A673 (cell line): ENCODE data around the gene KIRREL3. TPM values are rescaled to one million over a fixed set of nuclear protein-coding genes. Genes with fewer than 3 reads are reported as not detected.

Experiments
- BruUV-seq: library from RNA; stranded (reverse); fragments of 400-500 nt; replicated peaks from 2 replicates; lab custom pipeline; 2021; lab: Mats Ljungman, UMichigan
- CTCF ChIA-PET: fragments of 300-600 bp; sonication (Branson Sonifier 250); formaldehyde crosslinking; loops from one replicate; lab custom pipeline; 2022; ENCODE audit warnings: antibody characterized with exemption; lab: Charles Lee
- POLR2A ChIA-PET: fragments of 300-600 bp; sonication (Branson Sonifier 250); formaldehyde crosslinking; loops from one replicate; lab custom pipeline; 2022; ENCODE audit warnings: antibody characterized with exemption; ENCODE audit not compliant: low non-redundant PET; lab: Charles Lee
- DNase-seq: peaks from one replicate; pipeline ENCODE4 v3.0.0-alpha.2; 2015; ENCODE audit warnings: low spot score
- H3K27ac ChIP-seq: fragments of 200-600 bp; sonication (generic); 2 replicates; pipeline ENCODE4 v1.5.1; 2016; ENCODE audit warnings: mixed run types, low read depth, mild to moderate bottlenecking, mixed read lengths, antibody characterized with exemption, low read length; ENCODE audit not compliant: poor library complexity, severe bottlenecking
- H3K27me3 ChIP-seq: fragments of 200-600 bp; sonication (generic); replicated peaks from 2 replicates; pipeline ENCODE4 v1.6.1; 2017; ENCODE audit warnings: mixed run types, low read depth, mild to moderate bottlenecking, mixed read lengths, antibody characterized with exemption, low read length; ENCODE audit not compliant: insufficient read depth, poor library complexity
- H3K36me3 ChIP-seq: fragments of 200-600 bp; sonication (generic); 2 replicates; pipeline ENCODE4 v1.6.1; 2016; ENCODE audit warnings: mixed run types, mild to moderate bottlenecking, mixed read lengths, antibody characterized with exemption, low read length; ENCODE audit not compliant: insufficient read depth, poor library complexity, severe bottlenecking
- H3K4me1 ChIP-seq: fragments of 200-600 bp; sonication (generic); 2 replicates; pipeline ENCODE4 v1.6.1; 2017; ENCODE audit warnings: mixed run types, mild to moderate bottlenecking, mixed read lengths, antibody characterized with exemption, low read length; ENCODE audit not compliant: insufficient read depth, poor library complexity, severe bottlenecking
- H3K4me3 ChIP-seq: fragments of 200-600 bp; sonication (generic); 2 replicates; pipeline ENCODE4 v1.5.1; 2016; ENCODE audit warnings: low read depth, mixed run types, mild to moderate bottlenecking, mixed read lengths, low read length; ENCODE audit not compliant: poor library complexity, severe bottlenecking
- H3K9me3 ChIP-seq: fragments of 200-600 bp; sonication (generic); 2 replicates; pipeline ENCODE4 v1.6.1; 2016; ENCODE audit warnings: mixed run types, low read depth, mild to moderate bottlenecking, mixed read lengths, antibody characterized with exemption, low read length; ENCODE audit not compliant: poor library complexity, severe bottlenecking
- EZH2 ChIP-seq: fragments of 200-600 bp; sonication (generic); IDR thresholded peaks from 2 replicates; pipeline ENCODE4 v1.6.1; 2017; ENCODE audit warnings: borderline replicate concordance, low read depth, mild to moderate bottlenecking, mixed read lengths, antibody characterized with exemption, low read length; ENCODE audit not compliant: poor library complexity, severe bottlenecking
- intact Hi-C: fragments of 100-400 bp; cut with micrococcal nuclease; formaldehyde crosslinking; loops from one replicate; pipeline ENCODE4 v1.10.0; 2022; ENCODE audit not compliant: unreplicated experiment
- total RNA-seq: library from RNA; stranded (reverse); gene quantifications from 2 replicates; pipeline ENCODE4 v1.2.3, GENCODE V29; 2021
- TF ChIP-seq, protein P1 (sequence below): fragments of 300-800, 200-600 bp; sonication (generic); conservative IDR thresholded peaks from 2 replicates; pipeline ENCODE4 v1.5.1; 2017; ENCODE audit warnings: low read depth, mild to moderate bottlenecking, antibody characterized with exemption, low read length, moderate library complexity, mixed read lengths

Gene KIRREL3
- total RNA-seq, 1 experiment from 2014 or later = not detected

GRCh38 chr11:126528075-126528474 is 472.5 kb downstream of the KIRREL3 start:
- H3K27ac ChIP-seq = no peak overlapping the region
- intact Hi-C loops = no loop called here
- no peaks in the 10 kb centered on the region for H3K27me3 ChIP-seq
- no peak overlapping the region for H3K4me3 ChIP-seq
- TF ChIP-seq, protein P1, sequence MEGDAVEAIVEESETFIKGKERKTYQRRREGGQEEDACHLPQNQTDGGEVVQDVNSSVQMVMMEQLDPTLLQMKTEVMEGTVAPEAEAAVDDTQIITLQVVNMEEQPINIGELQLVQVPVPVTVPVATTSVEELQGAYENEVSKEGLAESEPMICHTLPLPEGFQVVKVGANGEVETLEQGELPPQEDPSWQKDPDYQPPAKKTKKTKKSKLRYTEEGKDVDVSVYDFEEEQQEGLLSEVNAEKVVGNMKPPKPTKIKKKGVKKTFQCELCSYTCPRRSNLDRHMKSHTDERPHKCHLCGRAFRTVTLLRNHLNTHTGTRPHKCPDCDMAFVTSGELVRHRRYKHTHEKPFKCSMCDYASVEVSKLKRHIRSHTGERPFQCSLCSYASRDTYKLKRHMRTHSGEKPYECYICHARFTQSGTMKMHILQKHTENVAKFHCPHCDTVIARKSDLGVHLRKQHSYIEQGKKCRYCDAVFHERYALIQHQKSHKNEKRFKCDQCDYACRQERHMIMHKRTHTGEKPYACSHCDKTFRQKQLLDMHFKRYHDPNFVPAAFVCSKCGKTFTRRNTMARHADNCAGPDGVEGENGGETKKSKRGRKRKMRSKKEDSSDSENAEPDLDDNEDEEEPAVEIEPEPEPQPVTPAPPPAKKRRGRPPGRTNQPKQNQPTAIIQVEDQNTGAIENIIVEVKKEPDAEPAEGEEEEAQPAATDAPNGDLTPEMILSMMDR = no peak
- no peak for TF ChIP-seq EZH2
- CTCF ChIA-PET = no interaction called here
- DNase-seq = no peak
- no peaks in the 10 kb centered on the region for H3K9me3 ChIP-seq
- BruUV-seq = no TSS peak
- no peaks in the 10 kb centered on the region for H3K4me1 ChIP-seq
- POLR2A ChIA-PET = interaction anchor here (0.7 kb wide), 1 partner anchor 11 kb away, joined by 7 read pairs; no protein-coding TSS in a partner anchor
- no peaks in the 10 kb centered on the region for H3K36me3 ChIP-seq

DNA sequence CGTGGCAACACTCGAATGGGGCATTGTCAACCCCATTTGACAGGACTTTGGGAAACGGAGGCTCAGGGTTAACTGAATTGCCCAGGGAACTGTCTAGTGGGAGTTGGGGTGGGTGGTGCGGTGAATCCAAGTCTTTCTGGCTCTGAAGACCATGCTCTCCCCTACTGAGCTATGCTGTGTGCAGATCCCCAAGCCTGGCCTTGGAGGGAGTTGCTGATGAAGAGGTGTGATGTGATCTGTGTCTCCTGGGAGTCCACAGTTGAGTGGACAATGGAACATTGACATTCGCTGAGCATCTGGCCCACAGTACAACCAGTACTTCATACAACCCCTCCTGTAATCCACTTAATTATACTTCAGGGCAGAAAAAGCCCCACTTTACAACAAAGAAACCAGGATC is 472.9 kb downstream of the KIRREL3 start:
- ChIA-PET POLR2A (interaction anchor here (0.7 kb wide), 1 partner anchor 11 kb away, joined by 7 read pairs; no protein-coding TSS in a partner anchor), CTCF (no interaction called here)
- DNase-seq = no peak

DNA sequence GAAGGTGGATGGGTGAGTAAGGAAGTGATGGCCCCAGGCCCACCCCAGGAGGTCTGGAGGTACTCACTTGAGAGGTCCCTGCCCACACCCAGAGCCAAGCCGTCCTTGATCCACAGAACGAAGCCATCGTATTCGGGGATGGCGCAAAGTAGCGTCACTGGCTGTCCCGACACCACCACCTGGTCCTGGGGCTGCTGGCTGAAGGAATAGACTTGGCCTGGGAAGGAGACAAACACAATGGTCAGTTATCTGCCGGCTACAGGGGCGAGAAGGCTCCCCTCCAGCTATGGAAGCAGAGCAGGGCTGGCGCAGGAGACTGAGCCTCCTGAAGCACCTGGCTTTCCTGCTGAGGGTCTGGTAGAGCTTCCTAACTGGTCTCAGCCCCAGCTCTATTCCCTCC is 474.1 kb downstream of the KIRREL3 start:
- Histone ChIP-seq H3K4me3 (no peak overlapping the region), H3K4me1 (no peaks in the 10 kb centered on the region), H3K9me3 (no peaks in the 10 kb centered on the region), H3K27ac (no peak overlapping the region), H3K27me3 (no peaks in the 10 kb centered on the region), H3K36me3 (no peaks in the 10 kb centered on the region)
- intact Hi-C loops = no loop called here
- TF ChIP-seq, protein P1 = no peak
- no peak for TF ChIP-seq EZH2
- POLR2A ChIA-PET = no interaction called here
- CTCF ChIA-PET = no interaction called here
- no TSS peak for BruUV-seq
- DNase-seq = no peak

More for the DNA sequence above, 472.9 kb downstream of the KIRREL3 start:
- intact Hi-C loops = no loop called here
- H3K27me3 ChIP-seq = no peaks in the 10 kb centered on the region
- no peaks in the 10 kb centered on the region for H3K36me3 ChIP-seq
- H3K27ac ChIP-seq = no peak overlapping the region
- H3K9me3 ChIP-seq = no peaks in the 10 kb centered on the region
- H3K4me1 ChIP-seq = no peaks in the 10 kb centered on the region
- H3K4me3 ChIP-seq = no peak overlapping the region
- TF ChIP-seq EZH2 = no peak
- TF ChIP-seq, protein P1 = no peak
- BruUV-seq = no TSS peak
